NB4 (cell line): Measurements from ENCODE around the gene PSMC5.

Source experiments
- CTCF ChIP-seq: IDR thresholded peaks from one replicate; pipeline ENCODE4 v1.5.1; 2012; ENCODE audit warnings: low read depth, low read length
- MAX ChIP-seq: IDR thresholded peaks from 2 replicates; pipeline ENCODE4 v1.6.1; 2011; ENCODE audit warnings: low read depth, low read length
- POLR2A ChIP-seq: IDR thresholded peaks from 2 replicates; pipeline ENCODE4 v1.6.1; 2011; ENCODE audit warnings: mild to moderate bottlenecking; ENCODE audit not compliant: insufficient read length; ENCODE audit errors: extremely low read depth

GRCh38 chr17:63837962-63838600, 10.8 kb downstream of the PSMC5 start:
- no peak for TF ChIP-seq CTCF
- TF ChIP-seq POLR2A: no peak
- no peak for TF ChIP-seq MAX
